ENCODE data around the gene TAP1.
A peak's percentile ranks its signal among the peaks of the same experiment; 100 is the strongest.
"Not testable (repeated sequence)": the region's sequence is repeated elsewhere in the genome, so short reads cannot be mapped to it uniquely, and the experiment has no call there.

The TAP1 gene, protein sequence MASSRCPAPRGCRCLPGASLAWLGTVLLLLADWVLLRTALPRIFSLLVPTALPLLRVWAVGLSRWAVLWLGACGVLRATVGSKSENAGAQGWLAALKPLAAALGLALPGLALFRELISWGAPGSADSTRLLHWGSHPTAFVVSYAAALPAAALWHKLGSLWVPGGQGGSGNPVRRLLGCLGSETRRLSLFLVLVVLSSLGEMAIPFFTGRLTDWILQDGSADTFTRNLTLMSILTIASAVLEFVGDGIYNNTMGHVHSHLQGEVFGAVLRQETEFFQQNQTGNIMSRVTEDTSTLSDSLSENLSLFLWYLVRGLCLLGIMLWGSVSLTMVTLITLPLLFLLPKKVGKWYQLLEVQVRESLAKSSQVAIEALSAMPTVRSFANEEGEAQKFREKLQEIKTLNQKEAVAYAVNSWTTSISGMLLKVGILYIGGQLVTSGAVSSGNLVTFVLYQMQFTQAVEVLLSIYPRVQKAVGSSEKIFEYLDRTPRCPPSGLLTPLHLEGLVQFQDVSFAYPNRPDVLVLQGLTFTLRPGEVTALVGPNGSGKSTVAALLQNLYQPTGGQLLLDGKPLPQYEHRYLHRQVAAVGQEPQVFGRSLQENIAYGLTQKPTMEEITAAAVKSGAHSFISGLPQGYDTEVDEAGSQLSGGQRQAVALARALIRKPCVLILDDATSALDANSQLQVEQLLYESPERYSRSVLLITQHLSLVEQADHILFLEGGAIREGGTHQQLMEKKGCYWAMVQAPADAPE

DNA sequence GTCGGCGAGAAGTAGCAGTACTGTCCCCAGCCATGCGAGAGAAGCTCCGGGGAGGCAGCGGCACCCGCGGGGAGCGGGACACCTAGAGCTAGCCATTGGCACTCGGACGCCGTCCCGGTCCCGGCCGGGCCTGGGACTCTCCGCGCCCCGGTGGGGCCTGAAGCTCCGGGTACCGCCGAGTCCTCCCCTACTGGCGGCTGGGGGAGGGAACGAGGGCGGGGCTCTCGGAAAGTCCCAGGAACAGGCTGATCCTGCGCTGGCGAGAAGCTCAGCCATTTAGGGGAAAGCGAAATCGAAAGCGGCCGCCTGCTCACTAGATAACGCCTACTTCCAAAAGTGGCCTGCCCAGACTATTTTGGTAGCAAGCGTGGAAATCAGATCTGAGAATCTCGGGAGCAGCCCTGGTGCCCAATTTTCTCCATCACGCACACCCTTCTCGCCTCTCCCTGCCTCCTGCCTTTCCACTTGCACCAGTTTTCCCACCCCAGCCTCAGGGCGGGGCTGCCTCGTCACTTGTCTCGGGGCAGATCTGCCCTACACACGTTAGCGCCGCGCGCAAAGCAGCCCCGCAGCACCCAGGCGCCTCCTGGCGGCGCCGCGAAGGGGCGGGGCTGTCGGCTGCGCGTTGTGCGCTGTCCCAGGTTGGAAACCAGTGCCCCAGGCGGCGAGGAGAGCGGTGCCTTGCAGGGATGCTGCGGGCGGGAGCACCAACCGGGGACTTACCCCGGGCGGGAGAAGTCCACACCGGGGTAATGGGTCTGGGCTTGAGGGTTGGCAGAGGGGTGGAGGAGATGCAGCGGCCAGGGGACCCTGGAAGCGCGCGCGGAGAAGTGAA lies at the start of gene TAP1, which contains the start of gene PSMB9:
Gene TAP1, minus strand, starts transcription at position 164 of the 835 bp plus-strand sequence. Its CDS starts 68 bp downstream, at position 96.
Gene PSMB9, plus strand, starts transcription at position 652 of the 835 bp plus-strand sequence. Its CDS starts 38 bp downstream, at position 690.
- DNase-seq, result peak; percentile 99

DNA sequence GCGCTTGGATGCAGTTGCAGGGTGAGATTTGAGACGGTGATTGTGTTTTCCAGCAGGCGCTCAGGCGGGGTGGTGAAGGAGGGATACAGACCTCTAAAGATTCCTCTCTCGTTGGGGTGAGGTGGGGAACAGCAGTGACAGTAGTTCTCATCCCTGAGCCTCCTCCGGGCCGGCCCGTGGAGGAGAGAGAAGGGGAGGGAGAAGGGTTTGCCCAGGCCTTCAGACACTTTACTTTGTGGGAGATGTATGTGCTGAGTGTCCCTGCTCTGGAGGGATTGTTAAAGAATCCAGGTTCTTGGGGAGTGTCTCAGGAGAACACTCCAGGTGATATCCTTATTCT lies 41.5 kb upstream of the TAP1 start:
- no peak for DNase-seq

DNA sequence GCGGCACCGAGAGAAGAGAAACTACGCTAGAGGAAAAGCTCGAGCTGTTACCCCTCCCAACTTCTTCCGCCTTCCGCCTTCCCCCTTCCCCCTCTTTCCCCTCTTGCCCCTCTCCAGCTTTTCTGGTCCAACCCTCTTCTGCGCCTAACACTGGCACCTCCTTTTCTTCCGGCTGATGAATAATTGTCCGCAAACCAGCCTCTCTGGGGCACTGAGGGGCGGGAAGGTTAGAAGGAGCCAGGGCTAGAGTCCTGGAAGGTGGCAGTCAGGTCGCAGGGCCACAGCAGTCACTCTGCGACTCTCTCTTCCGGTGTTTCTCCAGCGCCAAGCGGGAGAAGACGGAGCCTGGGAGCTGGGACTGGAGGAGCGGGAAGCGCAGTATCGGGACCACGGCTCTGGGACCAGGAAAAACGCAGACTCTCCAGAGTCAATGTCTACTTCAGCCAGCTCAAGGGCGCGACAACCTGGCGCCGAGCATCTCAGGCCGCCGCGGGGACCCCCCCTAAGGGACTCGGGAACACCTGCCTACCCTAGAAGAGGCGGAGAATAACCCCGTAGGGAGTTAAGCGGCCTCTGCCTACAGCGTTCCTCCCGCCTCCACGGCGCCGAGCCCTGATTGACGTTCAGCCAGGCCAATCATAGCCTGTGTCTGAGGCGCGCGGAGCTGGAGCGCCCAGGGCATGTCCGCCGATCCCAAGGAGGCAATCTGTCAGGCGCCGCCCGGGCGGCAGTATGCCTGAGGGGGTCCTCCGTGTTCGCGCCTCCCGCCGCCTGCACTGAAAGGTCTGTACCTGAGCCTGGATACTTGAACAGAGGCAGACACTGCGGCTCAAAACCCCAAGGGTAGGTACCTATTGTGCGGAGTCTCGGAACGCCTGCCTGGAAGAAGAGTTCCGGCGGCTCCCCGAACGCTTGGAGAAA lies 40.8 kb upstream of the TAP1 start:
- peak; percentile 87 for DNase-seq

DNA sequence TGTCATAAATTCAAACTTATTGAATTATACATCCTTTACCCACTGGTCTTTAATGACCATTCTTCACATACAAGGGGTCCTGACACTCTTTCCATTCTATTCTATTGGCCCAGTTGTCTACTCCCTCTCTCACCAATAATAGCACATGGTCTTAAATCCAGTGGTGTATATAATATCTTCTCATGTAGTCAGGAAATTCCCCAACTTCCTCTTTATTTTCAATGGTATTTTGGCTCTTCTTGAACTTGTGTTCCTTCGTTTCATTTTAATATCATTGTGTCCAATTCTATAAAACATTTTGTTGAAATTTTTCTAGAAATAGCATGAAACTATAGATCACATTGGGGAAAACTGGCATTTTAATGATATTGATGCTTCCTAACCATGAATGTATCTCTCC lies 37.3 kb upstream of the TAP1 start:
- DNase-seq, result peak; percentile 40

DNA sequence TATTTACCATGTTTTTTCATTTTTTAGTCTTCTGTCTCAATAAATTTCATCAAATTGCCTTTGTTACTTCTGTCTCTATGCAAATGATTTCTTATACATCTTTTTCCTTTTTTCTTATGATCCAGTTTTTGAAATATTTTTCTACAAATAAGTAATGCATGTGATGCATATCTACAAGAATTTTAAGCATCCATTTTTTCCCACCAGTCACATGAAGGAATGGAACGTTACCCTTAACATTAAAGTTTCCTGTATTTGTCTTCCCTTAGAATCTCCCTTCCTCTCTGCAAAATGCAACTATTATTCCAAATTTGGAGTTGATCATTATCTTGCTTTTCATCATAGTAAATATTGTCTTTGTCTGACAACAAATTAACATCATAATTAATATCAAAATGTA lies 36.0 kb upstream of the TAP1 start:
- no peak for DNase-seq

DNA sequence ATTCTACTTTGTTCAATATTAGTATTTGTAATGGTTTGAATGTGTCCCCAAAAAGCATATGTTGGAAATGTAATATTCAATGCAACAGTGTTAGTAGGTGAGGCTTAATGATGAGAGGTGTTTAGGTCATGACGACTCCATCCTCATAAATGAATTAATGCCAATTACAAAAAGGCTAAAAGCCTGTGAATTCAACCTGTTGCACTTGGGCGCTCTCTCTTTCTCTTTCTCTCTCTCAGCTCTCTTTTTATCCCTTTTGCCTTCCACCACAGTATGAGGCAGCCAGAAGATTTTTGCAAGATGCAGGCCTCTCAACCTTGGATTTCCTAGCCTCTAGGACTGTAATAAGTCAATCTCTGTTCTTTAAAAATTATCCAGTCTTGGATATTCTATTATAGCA lies 35.1 kb upstream of the TAP1 start:
- no peak for DNase-seq

DNA sequence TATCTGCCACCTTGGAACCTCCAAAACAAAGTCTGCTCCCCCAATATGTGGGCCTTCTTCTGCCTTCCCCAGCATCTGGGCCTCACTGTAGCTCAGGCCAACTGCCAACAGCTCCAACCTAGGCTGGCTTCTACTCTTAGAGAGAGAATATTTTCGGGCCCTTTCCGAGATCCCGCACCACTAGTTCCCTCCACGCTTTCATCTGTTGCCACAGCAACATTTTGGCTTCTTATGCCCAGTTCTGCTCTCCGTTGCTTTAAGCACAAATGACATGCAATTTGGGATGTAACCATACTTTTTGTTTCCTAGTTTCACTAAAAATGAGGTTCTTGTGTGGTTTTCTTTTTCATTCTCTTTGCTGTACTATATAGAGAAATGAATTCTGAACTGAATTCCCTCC lies 34.1 kb upstream of the TAP1 start:
- DNase-seq, result no peak

DNA sequence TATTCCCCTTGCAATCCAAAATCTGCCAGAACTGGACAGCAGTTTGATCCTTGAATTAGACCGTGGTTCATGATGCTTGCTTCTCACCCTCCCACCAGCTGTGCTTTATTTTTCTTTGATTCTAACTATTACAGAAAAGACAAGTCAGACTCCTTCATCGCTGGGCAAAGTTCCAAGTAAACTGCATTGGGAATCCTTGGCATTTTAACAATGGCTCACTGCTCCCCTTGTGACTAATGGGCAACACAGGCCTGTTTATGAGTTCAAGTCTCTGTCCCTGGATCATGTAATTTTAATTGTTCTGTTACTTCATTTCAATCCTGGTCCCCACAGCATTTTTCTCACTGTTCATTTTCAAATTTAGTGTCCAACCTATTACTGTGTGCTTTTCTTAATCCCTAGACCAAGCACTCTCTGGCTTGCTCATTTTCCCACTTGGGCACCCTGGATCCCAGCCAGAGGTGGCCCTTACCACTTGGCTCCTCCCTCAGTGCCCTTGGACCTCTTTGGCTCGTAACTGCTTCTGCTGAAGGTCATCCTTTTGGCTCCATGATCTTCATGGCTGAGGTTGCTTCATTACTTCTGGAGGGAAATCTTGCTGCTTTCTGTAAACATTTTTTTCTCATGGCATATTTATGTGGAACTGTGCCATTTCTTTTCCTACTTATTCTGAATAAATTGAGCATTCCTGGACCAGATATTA lies 33.3 kb upstream of the TAP1 start:
- no peak for DNase-seq

DNA sequence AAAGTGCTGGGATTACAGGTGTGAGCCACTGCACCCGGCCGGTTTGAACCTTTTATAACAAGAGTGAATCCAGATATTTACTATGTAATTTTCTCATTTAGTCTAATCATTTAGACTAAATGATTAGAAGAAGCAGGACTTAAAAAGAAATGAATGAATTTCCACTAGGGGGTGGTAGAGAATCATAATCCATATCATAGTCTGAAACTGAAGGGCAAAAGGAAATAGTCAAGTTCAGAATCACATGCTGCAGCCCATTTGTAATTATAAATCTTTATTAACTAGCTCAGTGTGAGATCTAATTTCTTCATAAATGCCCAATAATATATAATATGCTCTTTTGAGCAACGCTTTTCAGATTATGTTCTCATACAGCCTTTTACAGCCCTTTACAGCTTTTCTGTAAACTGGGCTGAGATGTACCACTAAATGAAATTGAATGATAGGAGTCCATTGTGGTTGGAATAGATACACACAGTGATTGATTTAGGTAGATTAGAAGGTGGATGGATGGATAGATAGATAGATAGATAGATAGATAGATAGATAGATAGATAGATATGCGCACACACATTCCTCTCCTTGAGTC lies 32.3 kb upstream of the TAP1 start:
- peak; percentile 86 for DNase-seq

DNA sequence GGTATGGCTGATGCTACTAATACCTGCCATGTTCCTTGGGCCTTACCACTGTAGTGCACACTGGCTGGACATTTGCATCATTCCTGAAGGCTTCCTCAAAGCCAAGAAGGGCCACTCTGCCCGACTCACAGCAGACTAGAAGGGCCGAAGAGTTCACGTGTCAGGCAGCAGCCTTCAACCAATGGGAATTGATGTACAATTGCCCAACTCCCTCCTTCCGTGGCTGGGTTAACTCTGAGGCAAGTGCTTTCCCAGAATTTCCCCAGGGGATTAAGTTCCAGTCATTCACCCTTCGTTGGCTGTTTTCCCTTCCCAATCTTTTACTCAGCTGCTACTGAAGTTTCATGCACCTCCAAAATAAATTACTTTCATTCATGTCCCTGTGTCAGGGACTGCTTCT lies 30.3 kb upstream of the TAP1 start:
- peak; percentile 70 for DNase-seq

DNA sequence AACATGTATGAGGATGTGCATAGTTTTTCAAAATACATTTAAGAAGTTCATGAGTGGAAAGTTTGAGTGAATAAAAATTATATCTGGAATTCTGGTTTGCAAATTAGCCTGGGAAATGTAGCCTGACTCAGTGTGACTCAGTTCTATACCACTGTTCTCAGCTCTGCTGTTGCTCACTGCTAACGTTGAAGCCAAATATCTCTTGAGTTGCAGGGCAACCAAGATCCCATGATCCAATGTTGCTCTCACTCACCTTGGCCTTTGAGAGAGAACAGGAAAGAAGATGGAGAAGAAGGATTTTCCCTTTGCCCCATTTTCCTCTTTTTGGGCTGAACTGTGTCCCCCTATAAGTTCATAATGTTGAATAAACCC lies 29.4 kb upstream of the TAP1 start:
- no peak for DNase-seq

DNA sequence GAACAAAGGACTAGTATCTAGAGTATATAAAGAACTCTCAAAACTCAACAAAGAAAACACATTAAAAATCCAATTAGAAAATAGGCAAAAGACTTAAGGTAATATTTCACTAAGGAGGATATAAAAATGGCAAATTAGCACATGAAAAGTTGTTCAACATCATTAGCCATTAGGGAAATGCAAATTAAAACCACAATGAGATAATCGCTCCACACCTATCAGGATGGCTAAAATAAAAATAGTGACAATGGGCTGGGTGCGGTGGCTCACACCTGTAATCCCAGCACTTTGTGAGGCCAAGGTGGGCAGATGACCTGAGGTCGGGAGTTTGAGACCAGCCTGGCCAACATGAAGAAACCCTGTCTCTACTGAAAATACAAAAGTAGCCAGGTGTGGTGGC lies 27.5 kb upstream of the TAP1 start:
- DNase-seq, result not testable (repeated sequence)

DNA sequence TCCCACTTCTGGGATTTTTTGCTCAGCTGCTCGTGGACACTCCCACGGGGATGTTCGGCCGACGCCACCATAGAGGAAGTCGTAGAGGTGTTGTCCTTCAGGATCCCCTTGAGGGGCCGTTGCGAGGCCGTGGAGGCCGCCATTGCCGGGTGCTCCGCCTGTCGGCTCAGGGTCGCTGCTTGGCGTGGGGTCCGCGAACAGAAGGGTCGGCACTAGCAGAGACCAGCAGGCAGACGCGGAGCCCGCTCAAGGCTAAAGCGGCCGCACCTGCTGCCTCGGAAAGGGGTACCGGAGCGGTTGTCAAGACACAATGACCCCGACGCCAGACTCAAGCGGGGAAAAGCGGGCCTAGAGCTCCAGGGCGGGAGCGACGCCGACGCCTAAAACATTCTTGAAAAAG lies 26.2 kb upstream of the TAP1 start:
- DNase-seq, result no peak

DNA sequence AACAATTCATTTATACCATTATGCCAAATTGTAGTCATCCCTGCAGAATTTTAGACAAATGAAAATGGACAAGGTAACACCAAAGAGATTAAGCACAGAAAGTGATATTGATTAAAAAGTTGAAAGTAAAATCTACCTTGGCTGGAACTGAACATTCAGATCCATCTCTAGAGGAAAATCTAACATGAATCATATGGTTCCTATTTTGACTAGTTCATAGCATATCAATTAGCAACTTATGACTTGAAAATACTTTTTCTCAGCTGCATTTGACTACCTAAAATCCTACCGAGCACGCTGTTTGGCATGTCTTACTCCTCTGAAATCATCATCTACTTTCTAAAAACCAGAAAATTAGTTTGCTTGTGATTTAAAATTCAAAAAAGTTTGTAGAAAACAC lies 23.1 kb upstream of the TAP1 start:
- DNase-seq, result no peak

DNA sequence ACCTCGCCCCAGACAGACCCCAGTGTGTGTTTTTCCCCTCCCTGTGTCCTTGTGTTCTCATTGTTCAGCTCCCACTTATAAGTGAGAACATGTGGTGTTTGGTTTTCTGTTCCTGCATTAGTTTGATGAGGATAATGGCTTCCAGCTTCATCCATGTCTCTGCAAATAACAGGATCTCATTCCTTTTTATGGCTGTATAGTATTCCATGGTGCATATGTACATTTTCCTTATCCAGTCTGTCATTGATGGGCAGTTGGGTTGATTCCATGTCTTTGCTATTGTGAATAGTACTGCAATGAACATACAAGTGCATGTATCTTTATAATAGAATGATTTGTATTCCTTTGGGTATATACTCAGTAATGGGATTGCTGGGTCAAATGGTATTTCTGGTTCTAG lies 20.4 kb upstream of the TAP1 start:
- not testable (repeated sequence) for DNase-seq

DNA sequence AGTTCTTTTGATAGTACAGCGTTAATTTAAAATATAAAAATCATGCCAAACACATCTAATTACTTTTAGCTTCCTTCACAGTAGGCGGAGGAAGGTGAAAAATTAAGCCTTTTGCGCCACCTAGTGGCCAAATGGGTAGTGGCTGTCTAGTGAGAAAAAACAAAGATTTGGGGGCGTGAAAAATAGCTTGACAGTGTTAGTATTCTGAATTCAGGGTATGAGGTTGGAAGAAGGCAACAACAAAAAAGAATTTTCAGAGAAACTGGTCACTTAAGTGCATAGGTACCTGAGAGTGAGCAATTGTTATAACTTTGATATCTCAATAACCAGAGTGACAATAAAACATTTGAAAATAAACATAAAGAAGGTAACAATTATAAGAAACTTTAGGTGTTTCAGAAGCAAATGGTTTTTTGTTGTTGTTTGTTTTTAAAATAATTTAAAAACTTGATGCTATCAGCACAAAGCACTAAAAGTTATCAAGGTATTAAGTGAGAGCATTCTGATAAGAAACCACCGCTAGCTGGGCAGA lies 14.8 kb upstream of the TAP1 start:
- peak; percentile 81 for DNase-seq

DNA sequence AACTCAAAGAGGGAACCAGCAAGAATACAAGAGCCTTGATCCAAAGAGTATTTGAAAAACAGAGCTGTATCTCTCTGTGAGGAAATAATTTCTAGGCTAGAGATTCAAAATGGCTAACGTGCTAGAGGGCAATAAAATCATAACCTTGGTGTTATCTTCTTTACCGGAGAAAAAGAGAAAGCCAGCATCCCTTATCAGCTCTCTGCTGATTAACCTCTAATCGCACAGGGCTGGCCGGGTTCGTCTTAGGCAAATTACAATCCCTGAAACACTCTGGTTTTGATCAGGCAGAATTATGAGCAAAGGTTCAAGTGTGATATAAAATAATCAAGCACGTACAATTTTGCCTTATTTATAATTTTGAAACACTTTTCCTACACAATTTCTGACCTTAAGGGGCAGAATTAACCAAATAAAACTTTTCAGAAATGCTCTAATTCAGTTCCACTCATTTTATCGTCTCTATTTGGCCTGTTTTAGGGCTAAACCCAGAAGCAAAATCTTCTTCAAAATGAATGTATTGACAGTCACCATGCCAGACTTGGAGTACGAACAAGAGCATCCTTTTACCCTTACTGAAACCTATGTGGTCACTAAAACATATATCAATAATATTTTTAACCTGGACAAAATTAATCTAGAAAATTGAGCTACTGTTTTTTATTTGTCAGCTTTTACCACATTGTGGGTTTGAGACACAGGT lies 14.2 kb upstream of the TAP1 start:
- DNase-seq, result no peak

DNA sequence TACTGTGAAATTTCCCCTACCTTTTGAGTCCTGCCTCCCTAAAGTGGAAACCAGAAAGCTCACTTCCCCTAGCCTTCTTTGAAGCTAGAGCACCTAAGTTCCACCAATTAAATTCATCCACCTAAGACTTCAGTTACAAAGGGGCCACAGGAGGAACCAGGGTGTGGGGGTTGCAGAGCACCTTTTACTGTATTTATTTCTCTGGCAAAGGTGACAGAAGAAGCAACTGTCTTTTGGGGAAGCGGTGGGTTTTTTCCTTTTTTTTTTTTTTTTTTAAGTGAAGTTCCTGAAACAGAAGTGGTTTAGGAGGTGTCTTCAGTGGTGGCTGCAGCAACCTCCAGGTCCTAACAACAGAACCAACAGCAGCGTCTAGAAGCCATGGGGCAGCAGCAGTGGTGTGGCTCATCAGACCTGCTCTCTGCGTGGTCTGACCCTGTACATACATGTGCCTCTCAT lies 13.5 kb upstream of the TAP1 start:
- peak; percentile 32 for DNase-seq

DNA sequence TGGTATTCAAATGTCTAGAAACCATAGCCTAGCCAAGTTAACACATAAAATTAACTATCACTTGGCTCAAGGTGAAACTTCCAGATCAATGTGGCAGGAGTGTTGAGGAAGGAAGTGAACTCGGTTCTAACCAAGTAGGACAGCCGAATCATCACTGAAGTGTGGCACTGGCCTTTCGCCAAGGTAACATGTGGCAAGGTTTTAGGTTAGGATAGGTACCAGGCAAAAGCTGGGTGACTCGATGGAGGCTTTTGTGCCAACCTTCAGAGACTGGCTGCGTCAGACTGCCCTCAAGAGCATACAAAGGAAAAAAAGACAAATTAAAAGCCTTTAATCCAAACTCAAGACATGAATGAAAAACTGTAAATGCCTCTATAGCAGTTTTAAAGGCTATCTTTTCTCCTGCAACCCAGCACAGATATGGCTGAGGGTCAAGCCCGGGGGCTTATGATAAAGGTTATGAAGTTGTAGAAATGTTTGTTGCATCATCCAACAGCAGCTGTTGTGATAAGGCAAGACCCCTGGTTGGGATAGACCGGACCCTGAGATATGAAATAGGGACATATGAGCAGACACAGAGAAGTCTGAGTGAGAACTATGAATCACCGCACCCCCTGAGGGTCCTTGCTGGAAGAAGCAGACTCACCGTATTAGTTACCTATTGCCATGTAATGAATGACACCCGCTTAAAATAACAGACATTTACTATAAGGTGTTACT lies 12.4 kb upstream of the TAP1 start:
- DNase-seq, result no peak

DNA sequence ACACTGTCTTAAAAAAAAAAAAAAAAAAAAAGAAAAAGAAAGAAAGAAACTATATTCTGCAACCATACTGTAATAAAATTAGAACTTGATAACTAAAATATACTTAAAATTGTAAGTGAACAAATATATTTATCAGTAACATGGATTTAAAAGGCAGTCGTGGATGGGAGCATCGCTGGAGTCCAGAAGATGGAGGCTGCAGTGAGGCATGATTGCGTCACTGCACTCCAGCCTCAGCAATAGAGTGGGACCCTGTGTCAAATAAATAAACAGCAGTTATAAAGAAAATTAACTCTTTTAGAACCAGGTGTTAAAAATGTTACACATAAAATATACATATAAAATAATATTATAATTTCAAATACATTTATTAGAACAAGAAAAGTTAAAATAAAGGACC lies 9.2 kb upstream of the TAP1 start:
- DNase-seq, result no peak
